Measurements from ENCODE around the gene ALG12. TPM values are rescaled to one million over a fixed set of nuclear protein-coding genes. Genes with fewer than 3 reads are reported as not detected.

Gene ALG12
- total and polyA plus RNA-seq, 2 of the 13 experiments (the other 11 are each of a cell fraction or from before 2014, with no cell fraction given) = 7.8 to 15.8 TPM

DNA sequence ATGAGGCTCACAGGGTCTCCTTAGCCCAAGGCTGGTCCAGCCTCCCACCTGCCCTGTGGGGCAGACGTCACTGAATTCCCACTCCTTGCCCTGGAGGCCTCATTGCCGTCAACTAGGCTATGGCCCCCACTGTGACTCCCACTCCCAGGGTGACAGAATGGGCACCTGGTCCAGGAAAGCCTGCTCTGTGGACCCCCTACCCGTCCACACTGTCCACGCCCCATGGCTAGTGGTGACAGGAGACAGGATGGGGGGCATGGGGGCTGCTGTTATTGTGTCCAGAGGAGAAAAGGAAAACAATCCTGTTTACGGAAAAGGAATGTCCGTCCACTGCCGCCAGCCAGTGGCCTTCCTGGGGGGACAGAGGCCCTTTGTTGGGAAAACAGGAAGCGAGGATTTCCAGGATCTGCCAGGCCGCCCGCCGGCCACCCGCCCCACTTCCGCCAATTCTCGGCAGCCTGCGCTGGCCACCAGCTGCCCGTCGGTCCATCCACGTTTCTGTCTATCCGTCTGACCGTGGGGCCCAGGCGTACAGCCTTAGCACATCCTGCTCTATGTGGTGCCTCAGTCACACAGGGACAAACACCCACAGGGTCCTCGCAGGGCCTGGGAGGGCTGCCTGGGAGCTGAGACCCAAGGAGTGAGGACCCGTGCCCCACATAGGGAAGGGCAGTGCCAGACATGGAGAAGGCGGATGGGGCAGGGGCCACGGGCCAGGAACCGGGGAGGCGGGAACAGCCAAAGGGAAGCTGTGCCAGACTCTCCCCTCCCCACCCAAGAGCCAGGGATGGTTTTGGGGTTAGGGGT lies 19.7 kb upstream of the ALG12 start (continued):
- TF ChIP-seq EED (CRISPR knock-in tag; IDR thresholded peaks at IDR 0.05) (peak; percentile 85; the same call in 1 of the 2 replicates), ZNF468 (CRISPR knock-in tag; IDR thresholded peaks at IDR 0.05) (no peak), ZNF629 (CRISPR knock-in tag; conservative IDR thresholded peaks at IDR 0.05) (no peak), REXO4 (CRISPR knock-in tag; IDR thresholded peaks at IDR 0.05; ENCODE audit: borderline replicate concordance) (no peak), FOXA1 (IDR thresholded peaks at IDR 0.05) (no peak), FOXA1 (CRISPR knock-in tag; IDR thresholded peaks at IDR 0.05) (peak; percentile 29; the same call in 1 of the 2 replicates), ZNF331 (CRISPR knock-in tag; IDR thresholded peaks at IDR 0.05) (0 out of 2 replicates have a peak, but pooled peaks have one; percentile 22), POLR2A (IDR thresholded peaks at IDR 0.05; ENCODE audit: insufficient read depth in 1 of 2, low read depth in 2 of 2, low read length in 2 of 2) (peak in 1 of 2 experiments; percentile 59; a peak in 1 of 4 replicates), HOXA9 (CRISPR knock-in tag; IDR thresholded peaks at IDR 0.05; ENCODE audit: borderline replicate concordance) (no peak), ZNF746 (CRISPR knock-in tag; IDR thresholded peaks at IDR 0.05) (peak; percentile 99)
- TF ChIP-seq, protein P1, sequence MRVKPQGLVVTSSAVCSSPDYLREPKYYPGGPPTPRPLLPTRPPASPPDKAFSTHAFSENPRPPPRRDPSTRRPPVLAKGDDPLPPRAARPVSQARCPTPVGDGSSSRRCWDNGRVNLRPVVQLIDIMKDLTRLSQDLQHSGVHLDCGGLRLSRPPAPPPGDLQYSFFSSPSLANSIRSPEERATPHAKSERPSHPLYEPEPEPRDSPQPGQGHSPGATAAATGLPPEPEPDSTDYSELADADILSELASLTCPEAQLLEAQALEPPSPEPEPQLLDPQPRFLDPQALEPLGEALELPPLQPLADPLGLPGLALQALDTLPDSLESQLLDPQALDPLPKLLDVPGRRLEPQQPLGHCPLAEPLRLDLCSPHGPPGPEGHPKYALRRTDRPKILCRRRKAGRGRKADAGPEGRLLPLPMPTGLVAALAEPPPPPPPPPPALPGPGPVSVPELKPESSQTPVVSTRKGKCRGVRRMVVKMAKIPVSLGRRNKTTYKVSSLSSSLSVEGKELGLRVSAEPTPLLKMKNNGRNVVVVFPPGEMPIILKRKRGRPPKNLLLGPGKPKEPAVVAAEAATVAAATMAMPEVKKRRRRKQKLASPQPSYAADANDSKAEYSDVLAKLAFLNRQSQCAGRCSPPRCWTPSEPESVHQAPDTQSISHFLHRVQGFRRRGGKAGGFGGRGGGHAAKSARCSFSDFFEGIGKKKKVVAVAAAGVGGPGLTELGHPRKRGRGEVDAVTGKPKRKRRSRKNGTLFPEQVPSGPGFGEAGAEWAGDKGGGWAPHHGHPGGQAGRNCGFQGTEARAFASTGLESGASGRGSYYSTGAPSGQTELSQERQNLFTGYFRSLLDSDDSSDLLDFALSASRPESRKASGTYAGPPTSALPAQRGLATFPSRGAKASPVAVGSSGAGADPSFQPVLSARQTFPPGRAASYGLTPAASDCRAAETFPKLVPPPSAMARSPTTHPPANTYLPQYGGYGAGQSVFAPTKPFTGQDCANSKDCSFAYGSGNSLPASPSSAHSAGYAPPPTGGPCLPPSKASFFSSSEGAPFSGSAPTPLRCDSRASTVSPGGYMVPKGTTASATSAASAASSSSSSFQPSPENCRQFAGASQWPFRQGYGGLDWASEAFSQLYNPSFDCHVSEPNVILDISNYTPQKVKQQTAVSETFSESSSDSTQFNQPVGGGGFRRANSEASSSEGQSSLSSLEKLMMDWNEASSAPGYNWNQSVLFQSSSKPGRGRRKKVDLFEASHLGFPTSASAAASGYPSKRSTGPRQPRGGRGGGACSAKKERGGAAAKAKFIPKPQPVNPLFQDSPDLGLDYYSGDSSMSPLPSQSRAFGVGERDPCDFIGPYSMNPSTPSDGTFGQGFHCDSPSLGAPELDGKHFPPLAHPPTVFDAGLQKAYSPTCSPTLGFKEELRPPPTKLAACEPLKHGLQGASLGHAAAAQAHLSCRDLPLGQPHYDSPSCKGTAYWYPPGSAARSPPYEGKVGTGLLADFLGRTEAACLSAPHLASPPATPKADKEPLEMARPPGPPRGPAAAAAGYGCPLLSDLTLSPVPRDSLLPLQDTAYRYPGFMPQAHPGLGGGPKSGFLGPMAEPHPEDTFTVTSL (CRISPR knock-in tag; IDR thresholded peaks at IDR 0.05; ENCODE audit: borderline replicate concordance) = peak; percentile 86; the same call in 1 of the 2 replicates
- TF ChIP-seq, protein P2, sequence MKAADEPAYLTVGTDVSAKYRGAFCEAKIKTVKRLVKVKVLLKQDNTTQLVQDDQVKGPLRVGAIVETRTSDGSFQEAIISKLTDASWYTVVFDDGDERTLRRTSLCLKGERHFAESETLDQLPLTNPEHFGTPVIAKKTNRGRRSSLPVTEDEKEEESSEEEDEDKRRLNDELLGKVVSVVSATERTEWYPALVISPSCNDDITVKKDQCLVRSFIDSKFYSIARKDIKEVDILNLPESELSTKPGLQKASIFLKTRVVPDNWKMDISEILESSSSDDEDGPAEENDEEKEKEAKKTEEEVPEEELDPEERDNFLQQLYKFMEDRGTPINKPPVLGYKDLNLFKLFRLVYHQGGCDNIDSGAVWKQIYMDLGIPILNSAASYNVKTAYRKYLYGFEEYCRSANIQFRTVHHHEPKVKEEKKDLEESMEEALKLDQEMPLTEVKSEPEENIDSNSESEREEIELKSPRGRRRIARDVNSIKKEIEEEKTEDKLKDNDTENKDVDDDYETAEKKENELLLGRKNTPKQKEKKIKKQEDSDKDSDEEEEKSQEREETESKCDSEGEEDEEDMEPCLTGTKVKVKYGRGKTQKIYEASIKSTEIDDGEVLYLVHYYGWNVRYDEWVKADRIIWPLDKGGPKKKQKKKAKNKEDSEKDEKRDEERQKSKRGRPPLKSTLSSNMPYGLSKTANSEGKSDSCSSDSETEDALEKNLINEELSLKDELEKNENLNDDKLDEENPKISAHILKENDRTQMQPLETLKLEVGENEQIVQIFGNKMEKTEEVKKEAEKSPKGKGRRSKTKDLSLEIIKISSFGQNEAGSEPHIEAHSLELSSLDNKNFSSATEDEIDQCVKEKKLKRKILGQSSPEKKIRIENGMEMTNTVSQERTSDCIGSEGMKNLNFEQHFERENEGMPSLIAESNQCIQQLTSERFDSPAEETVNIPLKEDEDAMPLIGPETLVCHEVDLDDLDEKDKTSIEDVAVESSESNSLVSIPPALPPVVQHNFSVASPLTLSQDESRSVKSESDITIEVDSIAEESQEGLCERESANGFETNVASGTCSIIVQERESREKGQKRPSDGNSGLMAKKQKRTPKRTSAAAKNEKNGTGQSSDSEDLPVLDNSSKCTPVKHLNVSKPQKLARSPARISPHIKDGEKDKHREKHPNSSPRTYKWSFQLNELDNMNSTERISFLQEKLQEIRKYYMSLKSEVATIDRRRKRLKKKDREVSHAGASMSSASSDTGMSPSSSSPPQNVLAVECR (CRISPR knock-in tag; IDR thresholded peaks at IDR 0.05; ENCODE audit: borderline replicate concordance) = peak; percentile 47; the same call in 1 of the 2 replicates
- TF ChIP-seq, protein P3, sequence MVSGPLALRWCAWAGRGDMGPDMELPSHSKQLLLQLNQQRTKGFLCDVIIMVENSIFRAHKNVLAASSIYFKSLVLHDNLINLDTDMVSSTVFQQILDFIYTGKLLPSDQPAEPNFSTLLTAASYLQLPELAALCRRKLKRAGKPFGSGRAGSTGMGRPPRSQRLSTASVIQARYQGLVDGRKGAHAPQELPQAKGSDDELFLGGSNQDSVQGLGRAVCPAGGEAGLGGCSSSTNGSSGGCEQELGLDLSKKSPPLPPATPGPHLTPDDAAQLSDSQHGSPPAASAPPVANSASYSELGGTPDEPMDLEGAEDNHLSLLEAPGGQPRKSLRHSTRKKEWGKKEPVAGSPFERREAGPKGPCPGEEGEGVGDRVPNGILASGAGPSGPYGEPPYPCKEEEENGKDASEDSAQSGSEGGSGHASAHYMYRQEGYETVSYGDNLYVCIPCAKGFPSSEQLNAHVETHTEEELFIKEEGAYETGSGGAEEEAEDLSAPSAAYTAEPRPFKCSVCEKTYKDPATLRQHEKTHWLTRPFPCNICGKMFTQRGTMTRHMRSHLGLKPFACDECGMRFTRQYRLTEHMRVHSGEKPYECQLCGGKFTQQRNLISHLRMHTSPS (CRISPR knock-in tag; IDR thresholded peaks at IDR 0.05; ENCODE audit: low read depth) = peak; percentile 82
